NT2/D1 (cell line): ENCODE measurements around the gene PLA2G6.

Experiments
- SUZ12 ChIP-seq: IDR thresholded peaks from 2 replicates; pipeline ENCODE4 v1.6.1; 2011; ENCODE audit not compliant: insufficient read length, insufficient read depth; ENCODE audit errors: extremely low read depth
- ZNF274 ChIP-seq: IDR thresholded peaks from 2 replicates; pipeline ENCODE4 v1.6.1; 2011; ENCODE audit warnings: mild to moderate bottlenecking, low read depth, low read length

GRCh38 chr22:38066381-38067027 is 115.1 kb downstream of the PLA2G6 start:
- TF ChIP-seq ZNF274 (no peak), SUZ12 (no peak)
